Islet precursor cell (in vitro differentiated cells): ENCODE results near the gene RNF220.
A peak's percentile ranks its signal among the peaks of the same experiment; 100 is the strongest.

ENCODE experiments used
- DNase-seq: peaks from one replicate; pipeline ENCODE4 v3.0.0-alpha.2; 2018

The RNF220 gene

DNA sequence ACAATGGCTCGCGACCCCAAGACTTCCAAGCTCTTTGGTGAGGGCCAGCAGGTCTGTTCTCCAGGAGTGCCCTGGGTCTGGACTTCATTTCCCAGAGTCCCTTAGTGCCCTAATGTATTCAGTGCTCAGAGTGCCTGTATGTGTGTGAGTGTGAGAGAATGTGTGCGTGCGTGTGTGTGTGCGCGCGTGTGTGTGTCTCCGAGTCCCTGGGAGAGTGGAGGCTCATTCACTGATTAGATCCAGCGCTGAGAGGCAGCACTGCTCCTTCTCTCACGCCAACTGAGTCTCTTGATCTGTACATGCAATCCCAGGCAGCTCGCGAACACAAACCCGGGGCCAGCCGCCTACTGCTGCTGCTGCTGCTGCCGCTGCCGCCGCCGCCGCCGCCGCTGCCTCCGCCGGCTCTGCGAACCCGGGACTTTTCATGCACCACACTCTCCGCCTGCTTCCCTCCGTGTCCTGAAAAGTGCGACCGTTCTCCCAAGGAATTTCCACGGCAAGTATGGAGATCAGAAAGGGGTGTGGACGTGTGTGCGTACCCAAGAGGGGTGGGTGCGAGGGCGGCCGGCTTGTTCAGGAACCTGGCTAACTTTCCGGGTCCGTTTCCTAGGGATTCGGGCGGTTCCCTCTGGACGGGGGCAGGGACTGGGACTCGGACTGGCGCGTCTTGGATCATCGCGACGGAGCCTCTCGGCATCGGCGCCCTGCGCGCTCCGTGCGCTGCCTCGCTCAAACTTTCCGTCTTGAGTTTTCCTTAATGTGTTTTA, at the start of gene RNF220:
RNF220 (plus strand) TSS at position 225 of the 767 bp plus-strand sequence.
- DNase-seq, result peak; percentile 89

DNA sequence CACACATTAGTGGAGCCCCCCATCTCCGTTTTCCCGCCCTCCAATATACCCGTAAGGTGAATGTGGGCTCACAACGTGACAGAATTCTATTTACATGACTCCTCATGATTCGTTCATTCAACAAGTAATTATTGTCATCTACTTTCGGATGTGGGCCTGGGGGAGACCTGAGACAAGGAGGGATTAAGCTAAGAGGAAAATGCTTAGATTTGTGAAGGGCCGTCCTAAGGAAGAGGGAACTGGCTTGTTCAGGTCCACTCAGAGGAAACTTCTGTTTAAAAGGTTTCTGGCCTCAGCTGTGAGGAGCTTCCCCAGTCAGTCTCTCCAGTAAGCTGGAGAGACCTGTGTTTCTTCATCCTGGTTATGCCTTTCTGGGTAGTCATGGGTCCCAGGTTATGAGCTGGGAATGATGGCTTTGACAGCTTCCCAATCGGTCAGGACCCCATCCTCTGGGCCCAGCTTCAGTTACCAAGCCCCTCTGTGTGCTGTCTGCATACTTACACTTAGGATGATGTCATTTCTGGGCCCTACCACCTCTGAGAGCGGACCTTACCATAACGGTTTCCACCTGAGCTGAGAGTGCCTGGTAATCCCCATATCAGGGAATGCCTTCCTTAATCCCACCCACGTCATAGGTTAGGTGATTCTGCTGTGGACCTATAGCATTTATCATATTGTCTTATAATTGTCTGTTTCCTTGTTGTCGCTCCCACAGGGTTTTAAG, 49.3 kb upstream of the RNF220 start:
- no peak for DNase-seq

DNA sequence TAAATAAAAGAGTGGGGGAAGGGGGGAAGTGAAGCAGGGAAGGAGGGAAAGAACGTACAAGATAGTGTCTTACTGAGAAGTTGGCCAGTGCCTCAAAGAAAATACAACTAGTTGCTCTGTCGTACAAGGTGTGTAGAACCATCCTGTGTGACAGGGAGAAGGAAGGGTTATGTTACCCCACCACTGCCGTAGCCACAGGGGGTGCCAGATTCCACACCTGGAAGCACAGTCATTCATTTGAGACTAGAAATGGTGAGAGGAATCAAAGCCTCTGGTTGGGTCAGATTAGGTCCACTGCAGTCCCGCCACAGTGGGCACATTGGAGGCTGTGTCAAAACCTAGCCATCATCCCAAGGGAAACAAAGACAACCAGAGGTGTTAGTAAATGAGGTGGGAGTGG, 47.3 kb upstream of the RNF220 start:
- DNase-seq, result no peak

DNA sequence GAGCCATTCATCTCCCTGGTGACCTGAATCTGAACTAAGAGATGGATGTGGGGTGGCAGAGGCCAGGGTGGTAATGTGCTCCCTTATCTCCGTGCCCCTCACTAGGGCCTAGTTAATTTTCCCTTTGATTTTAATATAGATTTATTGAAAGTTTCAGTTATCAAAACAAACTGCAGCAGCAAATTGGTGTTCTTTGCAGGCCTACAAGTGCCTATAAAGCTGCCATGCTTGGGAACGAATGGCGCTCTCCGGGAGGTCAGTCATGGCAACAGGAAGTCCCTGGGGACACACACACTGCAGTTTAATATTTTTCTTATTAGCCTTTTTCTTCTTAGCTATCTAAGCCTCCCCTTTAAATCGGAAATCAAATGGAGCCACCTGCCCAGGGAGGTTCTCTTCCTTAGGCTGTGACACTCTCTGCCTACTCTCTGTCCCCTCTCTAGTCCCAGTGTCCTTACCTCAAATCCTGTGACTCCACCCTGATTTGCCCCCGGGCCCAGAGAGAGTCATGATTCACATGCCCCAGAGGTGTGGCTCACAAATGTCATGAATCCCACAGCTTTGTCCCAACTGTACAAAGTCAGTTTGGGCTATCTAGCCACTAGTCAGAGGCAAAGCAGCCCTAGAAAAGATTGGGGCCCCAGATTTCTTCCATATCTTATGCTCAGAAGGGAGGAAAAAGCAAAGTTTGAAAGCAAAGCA, 45.7 kb upstream of the RNF220 start:
- no peak for DNase-seq

DNA sequence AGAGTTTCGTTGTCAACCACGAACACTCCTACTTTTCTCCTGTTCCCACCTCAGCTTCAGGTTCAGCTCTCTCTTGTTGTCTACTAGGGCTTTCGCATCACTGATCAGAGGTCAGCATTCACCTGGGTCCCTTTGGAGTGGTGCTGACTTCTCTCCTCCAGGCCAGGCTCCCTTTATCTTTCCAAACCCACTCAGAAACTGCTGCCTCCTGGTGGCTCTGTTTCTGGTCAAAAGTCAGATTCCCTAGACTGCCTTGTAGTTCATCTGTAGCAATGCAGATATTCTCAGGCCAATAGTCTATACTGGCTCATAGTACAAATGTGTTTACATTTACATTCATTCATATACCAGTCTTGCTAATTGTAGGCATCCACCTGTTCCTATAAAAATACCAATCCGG, 43.6 kb upstream of the RNF220 start:
- DNase-seq, result peak; percentile 61

DNA sequence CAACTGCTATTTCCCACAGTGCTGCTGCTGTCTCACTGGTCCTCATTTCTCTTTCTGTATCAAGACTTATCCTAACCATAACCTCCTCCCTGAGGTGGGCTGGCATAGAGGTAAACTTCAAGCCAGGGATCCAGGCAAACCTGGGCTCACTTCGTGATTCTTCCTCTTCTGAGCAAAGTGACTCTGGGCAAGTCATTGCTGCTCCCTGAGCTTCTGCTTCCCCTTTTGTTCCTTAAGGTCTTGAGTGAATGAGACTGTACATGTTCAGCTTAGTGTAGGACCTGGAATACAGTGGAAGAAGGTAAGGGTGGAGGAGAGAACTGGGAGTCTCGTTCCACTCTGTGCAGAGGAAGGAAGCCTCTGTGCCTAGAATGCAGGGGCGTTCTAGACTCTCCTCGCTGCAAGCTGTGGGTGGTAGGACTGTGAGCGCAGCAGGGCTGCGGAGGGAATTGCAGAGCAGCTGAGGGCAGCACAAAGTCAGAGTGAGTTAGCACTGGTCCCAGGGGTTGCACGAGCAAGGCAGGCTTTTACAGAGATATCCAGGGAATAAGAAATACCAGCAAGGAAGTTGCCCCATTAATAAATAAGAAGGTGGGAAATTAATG, 38.6 kb upstream of the RNF220 start:
- DNase-seq, result no peak

DNA sequence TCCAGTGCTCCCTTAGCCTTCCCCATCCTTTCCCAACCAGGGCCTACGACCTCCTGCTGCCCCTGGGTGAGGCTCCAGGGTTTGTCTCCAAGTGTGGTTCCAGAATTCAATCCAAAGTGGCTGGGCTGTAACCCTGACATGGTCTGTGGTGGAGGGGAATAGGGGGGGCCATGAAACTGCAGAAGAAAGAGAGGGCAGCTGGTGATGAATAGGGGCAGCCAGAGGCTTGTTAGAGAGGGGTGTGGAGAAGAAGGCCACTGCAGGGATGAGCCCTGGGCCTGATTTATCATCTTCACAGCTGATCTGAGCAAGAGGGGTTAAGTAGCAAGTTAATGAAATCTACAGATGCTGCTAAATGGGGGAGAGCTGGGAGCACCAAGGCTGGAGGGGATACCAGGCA, 37.1 kb upstream of the RNF220 start:
- DNase-seq, result no peak

DNA sequence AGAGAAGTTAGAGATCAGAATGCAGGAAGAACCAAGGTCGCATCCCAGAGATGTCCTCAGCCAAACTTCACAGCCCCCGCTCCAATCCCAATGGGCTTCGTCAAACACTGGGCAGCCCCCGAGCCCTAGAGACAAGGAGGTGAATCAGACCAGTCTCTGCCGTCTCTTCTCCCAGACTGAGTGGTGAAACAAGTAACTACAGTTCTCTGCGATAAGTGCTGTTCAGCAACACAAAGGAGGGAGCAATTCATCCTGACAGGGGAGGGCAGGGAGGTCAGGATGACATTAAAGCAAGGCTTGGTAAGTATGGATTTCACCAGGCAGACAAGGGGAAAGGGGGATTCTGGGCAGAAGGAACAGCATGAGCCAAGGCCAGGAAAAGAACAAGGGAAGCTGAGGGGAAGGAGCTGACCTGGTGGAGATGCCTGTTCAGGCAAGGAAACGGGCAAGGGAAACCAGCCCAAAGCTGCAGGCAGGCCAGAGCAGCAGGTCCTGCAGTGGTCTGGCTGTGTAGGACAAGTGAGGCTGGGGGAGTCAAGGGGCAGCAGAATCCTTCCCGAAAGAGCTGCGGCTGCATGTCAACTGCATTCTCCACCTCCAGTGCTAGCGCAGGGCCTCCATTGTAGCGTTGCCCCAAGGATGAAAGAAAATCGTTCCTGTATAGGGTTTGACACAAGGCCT, 36.4 kb upstream of the RNF220 start:
- peak; percentile 68 for DNase-seq

DNA sequence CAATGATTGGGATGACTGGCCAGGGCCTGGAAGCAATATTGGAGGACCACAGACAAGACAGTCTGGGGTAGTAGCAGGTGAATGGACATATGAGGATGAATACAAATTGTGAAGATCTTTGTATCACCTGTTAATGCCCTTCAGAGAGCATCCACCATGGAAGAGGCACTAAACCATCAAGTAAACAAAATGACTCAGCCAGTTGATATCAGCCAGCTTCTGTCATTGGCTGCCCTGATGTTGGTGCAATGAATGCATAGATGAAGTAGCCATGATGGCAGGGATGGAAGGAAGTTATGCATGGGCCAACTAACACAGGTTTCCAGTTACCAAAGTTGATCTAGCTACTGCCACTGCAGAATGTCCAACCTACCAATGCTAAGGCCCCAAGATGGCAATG, 33.8 kb upstream of the RNF220 start:
- no peak for DNase-seq

DNA sequence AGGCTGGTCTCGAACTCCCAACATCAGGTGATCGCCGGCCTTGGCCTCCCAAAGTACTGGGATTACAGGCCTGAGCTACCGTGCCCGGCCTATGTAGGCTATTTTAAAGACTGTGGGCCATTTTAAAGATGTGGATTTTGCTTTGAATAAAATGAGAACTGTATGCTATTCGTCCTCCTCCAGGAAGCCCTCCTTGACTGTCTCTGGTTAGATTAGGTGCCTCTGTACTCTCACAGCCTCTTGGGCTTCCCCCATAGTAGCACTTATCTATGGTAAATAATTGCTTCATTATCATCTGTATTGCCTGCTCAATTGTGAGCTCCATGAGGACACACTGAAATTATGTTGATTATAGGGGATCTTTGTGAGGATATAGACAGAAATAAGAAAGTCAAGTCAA, 29.5 kb upstream of the RNF220 start:
- DNase-seq, result no peak

DNA sequence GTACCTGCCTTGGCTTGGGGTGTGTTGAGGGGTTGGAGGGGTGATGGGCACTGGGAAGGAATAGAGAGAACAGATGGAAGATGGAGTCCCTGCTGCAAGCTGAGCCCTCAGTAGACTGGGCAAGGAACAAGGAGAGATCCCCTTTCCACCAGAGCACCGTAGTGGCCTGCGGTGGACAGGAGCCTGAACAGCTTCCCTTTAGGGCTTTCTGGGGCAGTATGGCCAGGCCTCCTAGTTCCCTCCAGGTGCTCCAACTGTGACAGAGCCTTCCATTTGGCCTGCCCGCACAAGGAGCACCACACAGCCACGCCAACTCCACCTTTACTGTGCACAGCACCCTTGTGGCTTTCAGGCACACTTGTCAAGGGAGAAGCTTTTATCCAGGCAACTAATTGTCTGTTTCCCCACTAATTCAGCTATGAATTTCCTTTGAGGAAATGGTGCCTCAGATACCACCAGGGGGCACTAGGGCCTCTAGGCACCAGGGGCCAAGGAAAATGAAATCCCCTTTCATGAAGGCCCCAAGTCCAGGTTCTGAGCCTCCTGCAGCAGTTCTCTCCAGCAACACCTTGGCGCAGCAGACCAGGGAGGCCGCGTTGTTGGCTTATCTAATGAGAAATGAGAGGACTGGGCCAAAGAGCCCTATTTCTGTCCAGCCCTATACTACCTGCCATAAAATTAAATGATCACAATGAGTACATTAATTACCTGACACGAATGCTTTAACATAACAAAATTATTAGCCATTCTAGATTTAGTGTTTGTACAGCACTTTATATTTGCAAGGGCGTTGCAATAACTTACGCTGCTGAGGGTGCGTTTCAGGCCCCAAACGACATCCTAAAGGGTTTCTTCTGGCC, 26.9 kb upstream of the RNF220 start:
- DNase-seq, result peak; percentile 72

DNA sequence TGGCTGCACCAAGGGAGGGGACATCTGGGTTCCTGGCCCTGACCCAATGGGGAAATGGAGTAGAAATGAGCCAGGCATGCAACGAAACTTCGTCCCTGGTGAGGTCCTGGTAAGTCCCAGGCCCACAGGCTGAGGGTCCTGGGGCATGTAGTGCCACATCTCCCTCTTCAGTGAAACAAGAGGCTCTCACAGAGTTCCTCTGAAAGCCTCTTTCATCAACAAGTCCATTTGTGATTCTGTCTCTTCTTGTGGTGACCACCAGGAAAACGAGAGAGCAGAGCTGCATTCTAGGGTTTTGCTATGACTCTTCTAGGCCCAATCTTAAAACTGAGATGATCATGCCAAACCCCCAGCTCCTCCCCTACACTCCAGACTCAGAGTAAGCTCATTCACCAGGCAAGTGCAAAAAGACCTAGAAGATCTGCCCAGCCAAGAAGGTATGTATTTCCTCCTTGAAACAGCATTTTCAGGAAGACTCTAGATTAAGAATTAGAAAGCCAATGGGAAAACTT, 24.3 kb upstream of the RNF220 start:
- DNase-seq, result no peak

DNA sequence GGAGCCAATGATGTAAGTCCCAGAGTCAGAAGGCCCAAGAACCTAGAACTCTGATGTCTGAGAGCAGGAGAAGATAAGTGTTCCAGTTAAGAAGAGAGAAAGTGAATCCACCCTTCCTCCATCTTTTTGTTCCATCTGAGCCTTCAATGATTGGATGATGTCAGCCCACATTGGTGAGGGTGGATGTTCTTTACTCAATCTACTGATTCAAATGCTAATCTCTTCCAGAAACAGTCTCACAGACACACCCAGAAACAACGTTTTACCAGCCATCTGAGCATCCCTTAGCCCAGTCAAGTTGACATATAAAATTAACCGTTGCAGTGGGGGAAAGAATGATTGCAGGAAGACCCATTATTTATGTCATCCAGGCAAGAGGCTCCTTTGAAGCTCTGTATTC, 16.5 kb upstream of the RNF220 start:
- no peak for DNase-seq

DNA sequence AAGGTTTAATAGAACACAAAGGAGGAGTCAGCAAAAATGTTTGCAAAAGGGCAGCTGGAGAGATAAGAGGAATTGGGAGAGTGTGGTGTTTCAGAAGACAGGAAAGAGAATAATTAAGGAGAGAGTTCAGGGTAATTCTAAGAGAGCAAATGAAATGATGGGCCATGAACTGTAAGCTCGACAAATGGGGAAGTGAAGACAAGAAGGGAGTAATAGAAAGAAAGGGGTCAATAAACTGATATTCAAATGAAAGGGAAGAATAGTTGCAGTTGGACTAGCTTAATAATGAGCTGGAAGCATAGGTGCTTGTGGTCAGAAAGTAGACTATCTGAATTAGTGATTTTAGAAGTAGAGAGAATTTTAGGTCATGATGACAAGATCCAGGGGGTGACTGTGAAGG, 15.6 kb upstream of the RNF220 start:
- DNase-seq, result no peak

DNA sequence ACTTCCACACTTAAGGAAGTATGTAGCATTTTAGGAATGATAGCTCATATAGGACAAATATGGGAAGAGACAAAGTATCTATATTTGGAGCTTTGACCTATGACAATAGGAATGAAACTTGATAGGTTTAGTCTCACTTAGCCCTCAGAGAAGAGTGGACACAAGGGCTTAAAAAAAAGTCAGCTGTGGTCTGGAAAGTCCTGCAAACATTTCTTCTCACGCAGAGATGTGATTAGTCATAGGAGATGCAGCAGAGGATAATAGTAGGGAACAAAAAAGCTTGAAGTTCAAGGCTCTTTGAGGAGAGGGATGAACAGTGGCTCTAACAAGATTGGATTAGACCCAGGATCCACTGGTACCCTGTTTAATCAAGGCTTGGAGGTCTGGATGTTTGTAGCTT, 14.8 kb upstream of the RNF220 start:
- DNase-seq, result no peak

DNA sequence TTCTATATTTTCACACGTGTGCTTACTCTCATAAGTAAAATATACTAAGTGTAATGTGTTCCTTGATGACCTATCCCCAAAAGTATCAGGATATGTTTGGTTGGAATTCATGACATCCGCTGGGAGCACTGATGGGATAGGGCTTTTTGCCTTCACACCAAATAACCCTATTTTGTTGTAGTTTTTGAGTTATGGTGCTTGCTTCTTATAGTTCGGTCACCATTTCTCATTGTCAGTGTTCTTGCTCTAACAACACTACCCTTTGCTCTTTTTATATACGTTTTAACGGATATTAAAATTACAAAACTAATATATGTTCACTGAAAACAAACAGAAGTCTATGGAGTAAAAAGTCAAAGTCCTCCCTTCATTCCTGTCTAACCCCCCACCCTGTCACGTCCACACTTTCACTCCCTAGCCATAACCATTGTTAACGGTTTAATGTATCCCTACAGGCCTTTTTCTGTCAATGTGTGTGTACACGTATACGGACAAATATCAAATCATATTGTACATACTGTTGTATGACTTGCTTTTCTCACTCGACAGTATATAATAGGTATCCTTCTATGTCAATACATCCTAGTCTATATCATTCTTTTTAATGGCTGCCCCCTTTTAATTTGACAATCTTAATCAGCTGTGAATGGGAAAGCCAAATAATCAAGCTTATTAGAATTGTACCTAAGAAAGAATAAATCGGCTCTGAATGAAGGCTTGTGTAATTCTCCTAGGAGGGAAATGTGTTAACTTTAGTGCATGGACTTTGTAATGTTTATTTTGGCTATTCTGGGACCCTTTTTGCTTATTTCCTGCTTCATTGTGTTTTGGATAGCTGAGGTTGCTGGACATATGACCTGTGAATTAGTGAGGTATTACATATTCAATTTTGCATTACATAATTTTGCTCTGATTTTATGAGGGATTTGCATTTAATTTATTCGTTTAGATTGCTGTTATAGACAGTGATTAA, 3.5 kb upstream of the RNF220 start:
- no peak for DNase-seq

DNA sequence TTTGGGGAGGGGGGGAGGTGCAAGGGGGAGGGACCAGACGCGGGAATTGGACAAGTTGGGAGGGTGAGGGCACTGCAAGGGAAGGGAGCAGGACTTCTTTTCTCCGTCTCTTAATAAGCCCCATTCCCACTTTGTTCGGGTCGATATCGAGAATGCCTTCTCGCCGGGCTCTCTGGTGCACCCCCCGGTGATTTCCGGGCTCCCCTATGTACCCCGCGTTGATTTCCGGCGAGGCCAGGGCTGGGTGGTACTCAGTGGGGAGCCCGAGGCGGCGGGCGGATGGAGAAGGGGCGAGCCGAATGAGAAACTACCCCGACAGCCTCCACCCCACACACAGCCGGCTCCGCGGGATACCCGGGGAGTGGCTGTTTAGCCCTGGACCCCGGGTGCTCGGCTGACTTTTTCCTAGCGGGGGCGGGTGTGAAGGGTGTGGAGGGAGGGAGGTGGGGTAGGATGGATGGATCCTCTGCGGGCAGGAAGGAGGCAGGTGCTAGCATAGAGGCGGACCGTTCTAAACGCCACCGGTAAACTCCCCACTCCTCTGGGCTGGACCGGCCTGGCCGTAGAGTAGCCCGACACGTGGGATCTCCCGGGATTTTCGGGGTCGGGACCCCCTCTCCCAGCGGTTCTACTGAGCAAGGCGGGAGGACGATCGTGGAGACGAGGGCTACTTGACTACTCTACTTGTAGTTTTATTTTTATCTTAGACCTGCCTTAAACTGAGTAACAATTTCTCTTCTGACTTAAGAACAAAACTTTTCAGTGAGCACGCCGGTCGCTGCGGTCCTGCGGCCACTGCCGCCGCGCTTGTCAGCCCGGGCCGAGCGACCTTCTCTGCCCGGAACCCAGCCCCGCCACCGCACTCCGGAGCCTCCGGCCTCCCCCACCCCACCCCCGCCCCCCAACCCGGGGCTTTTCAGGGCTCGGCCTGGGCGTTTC, 1.0 kb downstream of the RNF220 start:
- DNase-seq, result no peak

DNA sequence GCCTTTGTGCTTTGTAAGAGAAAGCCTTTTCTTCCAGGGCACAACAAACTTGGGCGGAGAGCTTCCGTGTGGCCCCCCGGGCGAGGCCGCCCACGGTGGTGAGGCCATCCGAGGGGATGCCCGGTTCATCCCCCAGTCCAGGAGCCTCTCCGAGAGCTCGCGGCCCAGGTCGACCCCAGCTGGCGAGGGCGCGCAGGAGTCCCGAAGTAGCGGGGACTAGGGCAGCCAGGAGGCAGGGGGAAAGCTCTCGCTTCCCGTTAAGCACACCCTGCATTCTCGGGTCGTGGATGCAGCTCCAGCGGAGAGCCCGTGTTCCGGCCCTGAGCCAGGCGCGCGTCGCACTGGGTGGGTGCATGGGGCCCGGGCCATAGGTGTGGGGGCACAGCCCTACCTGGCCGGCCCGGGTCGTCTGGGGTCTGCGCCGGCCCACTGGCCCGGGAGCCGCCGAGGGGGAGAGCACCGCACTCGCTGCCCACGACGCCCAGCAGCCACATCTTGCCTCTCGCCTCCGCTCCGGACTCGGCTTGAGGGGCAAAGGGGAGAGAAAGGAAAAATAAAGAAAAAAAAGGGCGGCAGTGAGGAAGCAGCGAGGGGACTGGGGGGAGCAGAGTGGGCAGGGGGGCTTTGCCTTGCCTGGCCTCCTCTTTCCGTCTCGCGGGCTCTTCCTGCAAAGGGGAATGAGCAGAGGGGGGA, 1.8 kb downstream of the RNF220 start:
- no peak for DNase-seq
